GM12865 (cell line): ENCODE results near the gene EXOSC7.

ENCODE experiments used
- DNase-seq: peaks from one replicate; pipeline ENCODE4 v3.0.0; 2010; ENCODE audit warnings: low read depth
- H3K4me3 ChIP-seq: 2 replicates; pipeline ENCODE4 v1.5.1; 2011; ENCODE audit warnings: mild to moderate bottlenecking, low read depth, low read length, control low read depth
- CTCF ChIP-seq: IDR thresholded peaks from 2 replicates; pipeline ENCODE4 v1.5.1; 2011; ENCODE audit warnings: low read length, control low read depth, low read depth, inconsistent platforms; ENCODE audit not compliant: insufficient read depth; ENCODE audit errors: missing control alignments

Gene EXOSC7

DNA sequence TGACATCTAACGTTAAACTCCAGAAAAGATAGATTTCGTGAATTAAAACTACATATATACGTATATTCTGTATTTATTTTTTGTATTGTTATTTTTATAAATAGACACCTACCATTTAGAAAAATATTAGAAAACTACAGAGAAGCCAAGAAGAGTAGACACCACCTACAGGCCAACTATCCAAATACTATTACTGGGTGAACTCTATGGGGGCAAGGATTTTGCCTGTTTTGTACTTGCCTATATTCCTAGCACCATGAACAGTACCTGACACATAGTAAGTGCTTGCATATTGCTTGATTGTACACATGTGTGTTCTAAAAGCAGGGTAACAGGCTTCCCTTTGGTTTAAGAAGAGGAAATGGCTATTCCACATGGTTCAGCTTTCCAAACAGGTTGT lies 25.7 kb downstream of the EXOSC7 start:
- DNase-seq, result no peak
- no peak overlapping the region for H3K4me3 ChIP-seq
- TF ChIP-seq CTCF, result no peak

GRCh38 chr3:45002139-45002660 lies 26.2 kb downstream of the EXOSC7 start:
- no peak for DNase-seq
- TF ChIP-seq CTCF, result no peak
- no peak overlapping the region for H3K4me3 ChIP-seq

GRCh38 chr3:45002720-45003119 lies 26.7 kb downstream of the EXOSC7 start:
- H3K4me3 ChIP-seq, result no peak overlapping the region
- TF ChIP-seq CTCF, result no peak
- DNase-seq, result no peak

DNA sequence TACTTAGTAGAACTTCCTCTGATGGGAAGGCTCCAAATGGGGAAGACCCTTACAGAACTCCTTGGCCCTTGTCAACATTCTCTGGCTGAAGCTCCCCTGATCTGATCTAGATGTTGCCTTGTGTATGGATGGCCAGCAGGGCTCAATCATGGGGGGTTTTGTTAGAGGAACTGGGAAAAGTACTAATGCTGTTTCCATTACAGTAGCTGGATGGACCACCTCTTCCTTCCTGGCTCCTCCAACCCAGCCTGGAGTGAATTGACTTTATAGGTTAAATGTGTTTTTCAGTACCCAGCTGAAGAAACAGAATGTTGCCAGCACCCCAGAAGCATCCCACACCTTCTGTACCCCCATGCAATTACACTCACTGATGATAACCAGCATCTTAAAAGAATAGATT lies 27.4 kb downstream of the EXOSC7 start:
- no peak for TF ChIP-seq CTCF
- H3K4me3 ChIP-seq, result no peak overlapping the region

GRCh38 chr3:45003859-45004258 lies 27.8 kb downstream of the EXOSC7 start:
- TF ChIP-seq CTCF, result no peak
- no peak for DNase-seq
- no peak overlapping the region for H3K4me3 ChIP-seq

More for the DNA sequence above, 27.4 kb downstream of the EXOSC7 start:
- no peak for DNase-seq

GRCh38 chr3:45007091-45007490 lies 31.0 kb downstream of the EXOSC7 start:
- DNase-seq, result no peak
- no peak overlapping the region for H3K4me3 ChIP-seq
- TF ChIP-seq CTCF, result no peak

- H3K4me3 ChIP-seq, result no peak overlapping the region
- DNase-seq, result no peak
- no peak for TF ChIP-seq CTCF
These were observed 32.1 kb downstream of the EXOSC7 start for GRCh38 chr3:45008117-45008516.
